Amygdala (tissue), 56 donors: ENCODE results near the gene ATP2A3.

Source experiments
- DNase-seq, 56 donors: peaks; one replicate each; lab custom pipeline; 2025; lab: John Stamatoyannopoulos, UW

The ATP2A3 gene

GRCh38 chr17:3915995-3916696, 48.1 kb downstream of the ATP2A3 start, which contains the start of gene P2RX1:
Gene P2RX1, minus strand, starts transcription at chr17:3916465. Its CDS starts 240 bp downstream, at chr17:3916225.
- DNase-seq: peak in 5 of 56 donors; percentile 3 to 35 (median 28)

DNA sequence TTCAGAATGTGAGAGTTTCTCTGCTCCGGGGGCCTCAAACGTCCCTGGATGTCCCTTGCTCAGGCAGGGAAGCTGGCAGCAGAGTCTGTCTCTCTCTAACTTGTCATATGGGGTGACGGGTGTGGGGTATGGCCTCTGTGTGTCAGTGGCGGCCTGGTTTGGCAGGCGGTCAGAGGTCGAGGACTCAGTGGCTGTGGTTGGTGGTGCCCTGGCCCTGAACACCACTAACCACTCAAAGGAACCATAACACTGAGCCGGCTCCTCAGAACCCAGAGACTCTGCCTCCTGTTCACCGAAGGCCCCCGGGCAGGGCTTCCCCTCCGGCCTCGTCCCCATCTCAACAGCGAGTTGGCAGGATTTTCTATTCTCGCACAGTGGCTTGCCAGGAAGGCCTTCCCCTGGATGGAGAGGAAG, 48.6 kb downstream of the ATP2A3 start:
- DNase-seq: no peak

DNA sequence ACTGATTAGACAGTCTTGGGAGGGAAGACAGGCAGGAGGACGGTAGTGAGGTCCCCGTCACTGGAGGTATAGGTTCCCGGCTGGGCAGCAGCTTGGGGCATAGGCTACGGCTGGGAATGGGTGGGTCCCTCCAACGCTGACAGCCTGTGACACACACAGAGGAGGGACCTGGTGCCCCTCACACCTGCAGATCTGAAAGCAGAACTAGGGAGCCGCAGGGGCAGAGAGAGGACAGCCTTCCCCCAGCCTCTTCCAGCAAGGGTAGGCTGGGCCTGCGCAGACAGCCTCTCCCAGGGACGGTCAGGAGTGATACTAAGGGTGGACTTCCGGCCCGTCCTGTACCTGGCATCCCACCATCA, 49.9 kb downstream of the ATP2A3 start:
- no peak for DNase-seq

GRCh38 chr17:3913531-3914311, 50.5 kb downstream of the ATP2A3 start:
- peak in 55 of 56 donors; percentile 13 to 83 (median 54) for DNase-seq

DNA sequence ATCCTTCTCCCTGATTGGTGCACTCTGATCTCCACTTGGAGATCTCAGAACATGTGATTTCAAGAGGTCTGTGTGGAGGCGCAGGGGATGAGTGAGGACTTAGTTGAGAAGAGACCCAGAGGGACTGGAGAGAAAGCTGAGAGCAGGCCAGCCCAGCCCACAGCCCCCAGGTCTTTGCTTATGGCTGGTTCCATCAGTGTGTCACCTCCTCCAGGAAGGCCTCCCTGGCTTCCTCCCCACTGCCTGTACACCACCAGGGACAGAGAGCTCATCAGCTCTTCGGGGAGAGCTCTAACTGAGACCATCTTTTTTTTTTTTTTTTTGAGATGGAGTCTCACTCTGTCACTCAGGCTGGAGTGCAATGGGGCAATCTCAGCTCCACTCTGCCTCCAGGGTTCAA, 51.4 kb downstream of the ATP2A3 start:
- no peak for DNase-seq

DNA sequence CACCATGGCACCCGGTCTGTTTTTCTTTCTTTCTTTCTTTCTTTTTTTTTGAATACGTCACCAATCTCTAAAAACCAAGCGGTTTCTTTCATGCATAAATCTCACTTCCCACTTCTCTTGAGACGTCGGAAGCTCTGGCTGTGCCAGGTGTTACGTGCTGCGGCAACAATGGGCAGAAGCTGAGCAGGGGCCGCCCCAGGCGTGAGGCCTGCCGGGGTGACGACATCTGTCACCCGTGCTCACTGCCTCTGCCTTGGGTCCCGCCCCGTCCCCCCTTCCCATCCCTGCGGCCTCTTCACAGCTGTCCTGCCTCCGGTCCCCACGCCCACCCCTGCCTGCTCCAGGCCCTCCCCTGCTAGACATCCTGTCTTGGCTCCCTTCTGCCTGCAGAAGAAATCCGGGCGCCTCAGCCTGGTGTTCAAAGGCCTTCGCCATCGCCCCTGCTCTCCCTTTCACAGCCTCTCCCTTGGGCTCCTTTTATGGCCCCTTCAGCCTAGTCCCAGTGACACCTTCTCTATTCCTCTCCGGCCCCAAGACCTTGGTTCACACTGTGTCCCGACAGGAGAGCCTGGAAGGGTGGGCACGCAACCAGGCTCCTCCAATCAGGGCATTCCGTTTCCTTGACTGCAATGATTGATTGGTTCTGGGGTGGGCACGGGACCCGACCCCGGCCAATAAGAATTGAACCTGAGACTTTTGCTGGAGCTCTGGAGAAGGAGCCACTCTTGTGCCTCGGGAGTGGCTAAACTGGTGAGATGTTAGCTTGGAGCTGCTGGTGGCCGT, 52.8 kb downstream of the ATP2A3 start:
- DNase-seq: no peak

GRCh38 chr17:3910420-3911270, 53.6 kb downstream of the ATP2A3 start:
- DNase-seq: no peak

- DNase-seq: no peak
These were observed 55.0 kb downstream of the ATP2A3 start for GRCh38 chr17:3909257-3909656.

GRCh38 chr17:3907483-3908216, 56.6 kb downstream of the ATP2A3 start:
- no peak for DNase-seq

- DNase-seq: no peak
These were observed 57.4 kb downstream of the ATP2A3 start for GRCh38 chr17:3906881-3907280.

DNA sequence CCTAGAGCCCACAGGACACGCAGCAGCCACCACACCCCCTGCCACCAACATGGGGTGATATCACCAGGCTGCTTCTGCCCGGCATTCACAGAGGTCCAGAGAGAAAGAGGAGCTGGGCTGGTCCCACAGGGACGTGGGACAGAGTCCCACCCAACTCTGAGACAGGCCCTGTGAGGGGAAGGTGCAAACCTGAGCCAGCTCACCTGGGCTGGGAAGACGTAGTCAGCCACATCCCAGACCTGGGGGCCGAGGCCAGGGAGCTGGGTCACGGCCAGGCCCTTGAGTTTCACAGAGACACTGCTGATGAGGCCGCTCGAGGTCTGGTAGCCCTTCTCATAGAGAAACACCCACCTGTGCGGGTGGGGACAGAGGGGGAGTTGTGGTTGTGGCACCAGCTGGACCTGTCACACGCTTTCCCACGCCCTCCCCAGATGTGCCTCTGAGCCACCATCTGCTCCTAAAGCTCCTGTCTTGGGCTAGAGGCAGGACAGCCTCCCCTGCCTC, 59.2 kb downstream of the ATP2A3 start:
- no peak for DNase-seq

DNA sequence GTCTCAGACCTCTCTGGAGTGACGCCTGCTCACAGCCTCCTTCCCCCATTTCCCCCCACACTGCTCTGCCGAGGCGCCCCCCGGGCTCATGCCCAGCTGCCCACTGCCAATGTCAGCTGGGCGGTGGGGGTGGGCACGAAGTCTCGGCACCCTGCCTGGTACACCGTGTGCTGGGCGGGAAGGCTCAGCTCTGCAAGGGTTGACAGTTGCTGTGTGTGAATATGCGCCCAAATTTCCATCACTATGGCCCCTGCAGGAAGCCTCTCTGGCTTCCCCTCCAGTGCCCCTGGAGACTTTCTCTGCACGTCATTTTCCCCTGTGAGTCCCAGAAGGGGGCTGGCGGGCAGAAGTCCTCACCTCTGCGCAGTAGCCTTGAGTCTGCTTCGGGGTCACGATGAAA, 59.7 kb downstream of the ATP2A3 start:
- DNase-seq: no peak

DNA sequence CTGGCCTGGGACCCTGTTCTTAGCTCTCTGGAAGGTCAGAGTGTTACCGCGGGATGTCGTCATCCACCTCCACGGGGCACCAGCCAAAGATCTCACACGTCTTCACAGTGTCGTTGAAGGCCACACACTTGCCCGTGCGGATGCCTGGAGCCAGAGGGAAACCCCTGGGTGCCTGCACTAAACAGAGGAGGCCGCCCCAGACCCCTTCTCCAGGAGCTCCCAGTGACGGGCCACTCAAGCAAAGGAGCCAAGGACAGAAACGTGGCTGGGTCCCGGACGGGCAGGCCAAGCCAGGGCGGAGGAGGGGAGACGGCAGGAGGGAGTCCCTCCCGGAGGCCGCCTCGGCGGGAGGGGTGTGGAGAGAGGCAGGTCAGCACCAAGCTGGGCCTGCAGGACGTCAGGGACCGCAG, 60.4 kb downstream of the ATP2A3 start:
- no peak for DNase-seq

GRCh38 chr17:3903051-3903825, 61.0 kb downstream of the ATP2A3 start:
- DNase-seq: no peak

DNA sequence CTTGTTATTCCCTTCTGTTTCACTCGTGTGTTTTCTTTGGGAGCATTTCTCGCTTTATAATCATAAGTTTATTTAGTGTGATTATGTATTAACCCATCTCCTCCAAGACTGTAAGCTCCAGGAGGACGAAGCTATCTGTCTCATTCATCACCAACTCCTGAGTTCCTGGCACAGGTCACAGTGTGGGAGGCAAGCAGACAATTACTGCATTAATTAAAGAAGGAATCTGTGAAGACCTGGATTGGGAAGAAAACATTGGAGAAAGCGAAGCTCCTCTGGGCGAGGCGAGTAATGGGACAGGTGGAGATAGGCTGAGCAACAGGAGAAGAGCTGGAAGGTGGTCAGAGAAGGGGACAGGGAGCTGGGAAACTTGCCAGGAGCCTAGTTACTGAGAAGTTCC, 63.6 kb downstream of the ATP2A3 start:
- no peak for DNase-seq

DNA sequence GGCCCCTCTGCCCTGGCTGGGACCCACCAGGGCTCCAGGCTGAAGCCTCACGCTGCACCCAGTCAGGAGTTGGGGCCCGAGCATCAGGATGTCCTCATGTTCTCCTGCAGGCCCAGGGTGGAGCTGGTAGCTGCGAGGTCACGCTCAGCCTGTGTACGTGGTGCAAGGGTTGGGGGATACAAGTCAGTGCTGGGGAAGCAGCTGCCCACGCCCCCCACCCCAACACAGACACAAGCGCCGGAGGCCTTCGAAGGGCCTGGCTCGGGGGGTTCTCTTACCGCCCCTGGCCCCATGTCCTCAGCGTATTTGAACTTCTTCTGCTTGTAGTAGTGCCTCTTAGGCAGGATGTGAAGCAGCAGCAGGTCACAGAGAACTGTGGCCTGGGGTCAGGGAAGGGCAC, 66.5 kb downstream of the ATP2A3 start:
- no peak for DNase-seq

- DNase-seq: no peak
These were observed 67.3 kb downstream of the ATP2A3 start for GRCh38 chr17:3896968-3897235.

- DNase-seq: peak in 16 of 56 donors; percentile 15 to 63 (median 43)
These were observed 67.9 kb downstream of the ATP2A3 start for GRCh38 chr17:3896108-3896967.
